ENCODE measurements around the gene TRHDE.

TRHDE gene

GRCh38 chr12:72369423-72369959 lies 97.3 kb downstream of the TRHDE start:
- Histone ChIP-seq H3K27ac (ENCODE audit: low read depth, low read length) (no peak overlapping the region), H2AFZ (ENCODE audit: insufficient read depth, low read length, poor library complexity) (no peak overlapping the region), H3K4me2 (ENCODE audit: low read length) (no peak overlapping the region), H2BK120ac (ENCODE audit: insufficient read depth, low read length, poor library complexity) (no peak overlapping the region), H3K27me3 (ENCODE audit: insufficient read depth, low read length) (no peaks in the 10 kb centered on the region), H4K91ac (ENCODE audit: low read depth, low read length) (no peak overlapping the region), H3K14ac (ENCODE audit: low read length) (no peak overlapping the region), H4K12ac (ENCODE audit: low read depth, low read length) (no peak overlapping the region), H3K79me2 (ENCODE audit: control insufficient read depth, insufficient read depth, low read length, poor library complexity) (no peaks in the 10 kb centered on the region), H3K4me3 (ENCODE audit: low read depth, low read length) (no peak overlapping the region), H2BK5ac (ENCODE audit: low read depth, low read length, poor library complexity) (no peak overlapping the region), H3K4me1 (ENCODE audit: control insufficient read depth in 1 of 2, insufficient read depth in 2 of 2, low read length in 2 of 2) (no peaks in the 10 kb centered on the region), H3K18ac (ENCODE audit: low read length) (no peak overlapping the region), H3K9ac (ENCODE audit: low read length) (no peak overlapping the region), H2AK5ac (ENCODE audit: low read length) (no peak overlapping the region), H2BK12ac (ENCODE audit: low read length) (no peak overlapping the region), H3K9me3 (ENCODE audit: insufficient read depth, low read depth, low read length) (no peaks in the 10 kb centered on the region), H3K36me3 (ENCODE audit: control insufficient read depth in 1 of 2, insufficient read depth in 2 of 2, low read length in 2 of 2) (no peaks in the 10 kb centered on the region), H3K79me1 (ENCODE audit: low read length) (no peaks in the 10 kb centered on the region), H3K23ac (ENCODE audit: low read length) (no peak overlapping the region), H3K4ac (ENCODE audit: low read depth, low read length) (no peak overlapping the region), H4K8ac (ENCODE audit: low read depth, low read length) (no peak overlapping the region)
- no peak for DNase-seq
- WGBS (ENCODE audit: extremely low coverage, insufficient coverage, insufficient read length) = no CpG with 5 or more reads among the region's 4 CpGs

- no peak overlapping the region for H3K4ac ChIP-seq (ENCODE audit: low read depth, low read length)
- H3K9me3 ChIP-seq (ENCODE audit: insufficient read depth, low read depth, low read length) = no peaks in the 10 kb centered on the region
- no peak overlapping the region for H3K14ac ChIP-seq (ENCODE audit: low read length)
- H4K12ac ChIP-seq (ENCODE audit: low read depth, low read length) = no peak overlapping the region
- H2BK120ac ChIP-seq (ENCODE audit: insufficient read depth, low read length, poor library complexity) = no peak overlapping the region
- H2AK5ac ChIP-seq (ENCODE audit: low read length) = no peak overlapping the region
- no peaks in the 10 kb centered on the region for H3K79me1 ChIP-seq (ENCODE audit: low read length)
- no peaks in the 10 kb centered on the region for H3K4me1 ChIP-seq (ENCODE audit: control insufficient read depth in 1 of 2, insufficient read depth in 2 of 2, low read length in 2 of 2)
- peak overlapping the region; percentile 22 for H3K23ac ChIP-seq (ENCODE audit: low read length)
- H2BK12ac ChIP-seq (ENCODE audit: low read length) = no peak overlapping the region
- H3K27me3 ChIP-seq (ENCODE audit: insufficient read depth, low read length) = no peaks in the 10 kb centered on the region
- H3K27ac ChIP-seq (ENCODE audit: low read depth, low read length) = no peak overlapping the region
- no peak overlapping the region for H3K4me3 ChIP-seq (ENCODE audit: low read depth, low read length)
- no peaks in the 10 kb centered on the region for H3K79me2 ChIP-seq (ENCODE audit: control insufficient read depth, insufficient read depth, low read length, poor library complexity)
- no peak for DNase-seq
- no peak overlapping the region for H3K9ac ChIP-seq (ENCODE audit: low read length)
- H3K36me3 ChIP-seq (ENCODE audit: control insufficient read depth in 1 of 2, insufficient read depth in 2 of 2, low read length in 2 of 2) = no peaks in the 10 kb centered on the region
- no peak overlapping the region for H4K91ac ChIP-seq (ENCODE audit: low read depth, low read length)
- H3K4me2 ChIP-seq (ENCODE audit: low read length) = no peak overlapping the region
- no peak overlapping the region for H2AFZ ChIP-seq (ENCODE audit: insufficient read depth, low read length, poor library complexity)
- H3K18ac ChIP-seq (ENCODE audit: low read length) = no peak overlapping the region
- no peak overlapping the region for H2BK5ac ChIP-seq (ENCODE audit: low read depth, low read length, poor library complexity)
- no CpG with 5 or more reads among the region's 2 CpGs for WGBS (ENCODE audit: extremely low coverage, insufficient coverage, insufficient read length)
- H4K8ac ChIP-seq (ENCODE audit: low read depth, low read length) = no peak overlapping the region
Measured at GRCh38 chr12:72380441-72380840, 108.3 kb downstream of the TRHDE start.

GRCh38 chr12:72388322-72388721 lies 116.2 kb downstream of the TRHDE start:
- Histone ChIP-seq H4K91ac (ENCODE audit: low read depth, low read length) (no peak overlapping the region), H3K79me1 (ENCODE audit: low read length) (no peaks in the 10 kb centered on the region), H3K4me3 (ENCODE audit: low read depth, low read length) (no peak overlapping the region), H3K9ac (ENCODE audit: low read length) (no peak overlapping the region), H3K4me2 (ENCODE audit: low read length) (no peak overlapping the region), H3K18ac (ENCODE audit: low read length) (no peak overlapping the region), H3K4ac (ENCODE audit: low read depth, low read length) (no peak overlapping the region), H4K12ac (ENCODE audit: low read depth, low read length) (no peak overlapping the region), H3K14ac (ENCODE audit: low read length) (no peak overlapping the region), H3K27ac (ENCODE audit: low read depth, low read length) (no peak overlapping the region), H4K8ac (ENCODE audit: low read depth, low read length) (no peak overlapping the region), H2AK5ac (ENCODE audit: low read length) (no peak overlapping the region), H3K4me1 (ENCODE audit: control insufficient read depth in 1 of 2, insufficient read depth in 2 of 2, low read length in 2 of 2) (no peaks in the 10 kb centered on the region), H3K27me3 (ENCODE audit: insufficient read depth, low read length) (no peaks in the 10 kb centered on the region), H3K23ac (ENCODE audit: low read length) (no peak overlapping the region), H2BK120ac (ENCODE audit: insufficient read depth, low read length, poor library complexity) (no peak overlapping the region), H2BK12ac (ENCODE audit: low read length) (no peak overlapping the region), H2AFZ (ENCODE audit: insufficient read depth, low read length, poor library complexity) (no peak overlapping the region), H2BK5ac (ENCODE audit: low read depth, low read length, poor library complexity) (no peak overlapping the region), H3K79me2 (ENCODE audit: control insufficient read depth, insufficient read depth, low read length, poor library complexity) (no peaks in the 10 kb centered on the region), H3K36me3 (ENCODE audit: control insufficient read depth in 1 of 2, insufficient read depth in 2 of 2, low read length in 2 of 2) (no peaks in the 10 kb centered on the region), H3K9me3 (ENCODE audit: insufficient read depth, low read depth, low read length) (no peaks in the 10 kb centered on the region)
- no peak for DNase-seq

GRCh38 chr12:72390146-72390545 lies 118.0 kb downstream of the TRHDE start:
- no peak overlapping the region for H3K4me2 ChIP-seq (ENCODE audit: low read length)
- H3K36me3 ChIP-seq (ENCODE audit: control insufficient read depth in 1 of 2, insufficient read depth in 2 of 2, low read length in 2 of 2) = no peaks in the 10 kb centered on the region
- H3K9ac ChIP-seq (ENCODE audit: low read length) = no peak overlapping the region
- DNase-seq = no peak
- no peak overlapping the region for H3K18ac ChIP-seq (ENCODE audit: low read length)
- H4K91ac ChIP-seq (ENCODE audit: low read depth, low read length) = no peak overlapping the region
- H4K8ac ChIP-seq (ENCODE audit: low read depth, low read length) = no peak overlapping the region
- H3K79me1 ChIP-seq (ENCODE audit: low read length) = no peaks in the 10 kb centered on the region
- H3K27me3 ChIP-seq (ENCODE audit: insufficient read depth, low read length) = no peaks in the 10 kb centered on the region
- no peak overlapping the region for H3K23ac ChIP-seq (ENCODE audit: low read length)
- H3K4me1 ChIP-seq (ENCODE audit: control insufficient read depth in 1 of 2, insufficient read depth in 2 of 2, low read length in 2 of 2) = no peaks in the 10 kb centered on the region
- H3K79me2 ChIP-seq (ENCODE audit: control insufficient read depth, insufficient read depth, low read length, poor library complexity) = no peaks in the 10 kb centered on the region
- no peak overlapping the region for H3K4me3 ChIP-seq (ENCODE audit: low read depth, low read length)
- no peak overlapping the region for H2AFZ ChIP-seq (ENCODE audit: insufficient read depth, low read length, poor library complexity)
- H2BK5ac ChIP-seq (ENCODE audit: low read depth, low read length, poor library complexity) = no peak overlapping the region
- H3K4ac ChIP-seq (ENCODE audit: low read depth, low read length) = no peak overlapping the region
- H3K9me3 ChIP-seq (ENCODE audit: insufficient read depth, low read depth, low read length) = no peaks in the 10 kb centered on the region
- H3K27ac ChIP-seq (ENCODE audit: low read depth, low read length) = no peak overlapping the region
- H4K12ac ChIP-seq (ENCODE audit: low read depth, low read length) = no peak overlapping the region
- H3K14ac ChIP-seq (ENCODE audit: low read length) = no peak overlapping the region
- no peak overlapping the region for H2AK5ac ChIP-seq (ENCODE audit: low read length)
- no peak overlapping the region for H2BK120ac ChIP-seq (ENCODE audit: insufficient read depth, low read length, poor library complexity)
- no peak overlapping the region for H2BK12ac ChIP-seq (ENCODE audit: low read length)
- no CpG with 5 or more reads among the region's 1 CpG for WGBS (ENCODE audit: extremely low coverage, insufficient coverage, insufficient read length)

All from trophoblast cell (in vitro differentiated cells and primary cell).